ENCODE data around the gene NTSR1. TPM values are rescaled to one million over a fixed set of nuclear protein-coding genes. Genes with fewer than 3 reads are reported as not detected.

Gene NTSR1
- total RNA-seq, 1 donor from 2014 or later = 0.09 TPM

GRCh38 chr20:62665826-62666735 is 42.6 kb upstream of the NTSR1 start:
- TF ChIP-seq CTCF (IDR thresholded peaks at IDR 0.05) = no peak
- no peak for ATAC-seq
- peaks cover 5% of the 10 kb centered on the region for H3K27me3 ChIP-seq
- H3K9me3 ChIP-seq = no peaks in the 10 kb centered on the region
- intact Hi-C loops (cut with DNase I) = no loop called here
- H3K4me3 ChIP-seq = no peak overlapping the region
- no peaks in the 10 kb centered on the region for H3K36me3 ChIP-seq
- DNase-seq = no peak
- H3K27ac ChIP-seq = no peak overlapping the region
- peaks cover 13% of the 10 kb centered on the region for H3K4me1 ChIP-seq

- H3K36me3 ChIP-seq = no peaks in the 10 kb centered on the region
- H3K27ac ChIP-seq = no peak overlapping the region
- ATAC-seq (peak; percentile 59), DNase-seq (no peak)
- intact Hi-C loops (cut with DNase I) = no loop called here
- TF ChIP-seq CTCF (IDR thresholded peaks at IDR 0.05) = no peak
- H3K4me3 ChIP-seq = no peak overlapping the region
- peaks cover 5% of the 10 kb centered on the region for H3K27me3 ChIP-seq
- H3K4me1 ChIP-seq = peaks cover 13% of the 10 kb centered on the region
- no peaks in the 10 kb centered on the region for H3K9me3 ChIP-seq
These were observed 41.7 kb upstream of the NTSR1 start for GRCh38 chr20:62666736-62667529.

GRCh38 chr20:62667530-62668440 is 40.9 kb upstream of the NTSR1 start:
- intact Hi-C loops (cut with DNase I) = no loop called here
- no peak for ATAC-seq
- no peaks in the 10 kb centered on the region for H3K36me3 ChIP-seq

GRCh38 chr20:62668441-62669027 is 40.1 kb upstream of the NTSR1 start:
- Histone ChIP-seq H3K4me1 (peaks cover 13% of the 10 kb centered on the region), H3K27me3 (peaks cover 5% of the 10 kb centered on the region), H3K4me3 (no peak overlapping the region), H3K36me3 (no peaks in the 10 kb centered on the region), H3K27ac (no peak overlapping the region), H3K9me3 (no peaks in the 10 kb centered on the region)
- intact Hi-C loops (cut with DNase I) = no loop called here
- no peak for DNase-seq
- peak; percentile 80 for TF ChIP-seq CTCF (IDR thresholded peaks at IDR 0.05)
- peak; percentile 70 for ATAC-seq

More at GRCh38 chr20:62667530-62668440, 40.9 kb upstream of the NTSR1 start:
- no peak overlapping the region for H3K27ac ChIP-seq
- peaks cover 13% of the 10 kb centered on the region for H3K4me1 ChIP-seq
- H3K4me3 ChIP-seq = no peak overlapping the region
- no peak for DNase-seq
- no peak for TF ChIP-seq CTCF (IDR thresholded peaks at IDR 0.05)
- no peaks in the 10 kb centered on the region for H3K9me3 ChIP-seq
- peaks cover 5% of the 10 kb centered on the region for H3K27me3 ChIP-seq

- no peak for DNase-seq
- no peak for TF ChIP-seq CTCF (IDR thresholded peaks at IDR 0.05)
These were observed 39.4 kb upstream of the NTSR1 start for GRCh38 chr20:62669249-62669648.

More at GRCh38 chr20:62669249-62669648, 39.4 kb upstream of the NTSR1 start:
- Histone ChIP-seq H3K4me1 (peaks cover 13% of the 10 kb centered on the region), H3K4me3 (no peak overlapping the region), H3K27me3 (peaks cover 5% of the 10 kb centered on the region), H3K9me3 (no peaks in the 10 kb centered on the region), H3K36me3 (no peaks in the 10 kb centered on the region), H3K27ac (no peak overlapping the region)
- intact Hi-C loops (cut with DNase I) = no loop called here
- ATAC-seq = no peak

All from upper lobe of right lung (tissue), 1 donor.